ENCODE data around the gene ZFP3. TPM values are rescaled to one million over a fixed set of nuclear protein-coding genes. Genes with fewer than 3 reads are reported as not detected.
"Not testable (repeated sequence)": the region's sequence is repeated elsewhere in the genome, so short reads cannot be mapped to it uniquely, and the experiment has no call there.

Gene ZFP3
- total RNA-seq, 1 experiment from 2014 or later: 1.1 TPM

- no peak for DNase-seq (ENCODE audit: low spot score)
These were observed 60.6 kb downstream of the ZFP3 start for GRCh38 chr17:5138616-5139457.

GRCh38 chr17:5139458-5139732 lies 61.1 kb downstream of the ZFP3 start:
- no peak for DNase-seq (ENCODE audit: low spot score)

- not testable (repeated sequence) for DNase-seq (ENCODE audit: low spot score)
These were observed 64.6 kb downstream of the ZFP3 start for GRCh38 chr17:5142877-5143276.

Other genes starting within 250 kb of the ZFP3 start
- gene MINK1, start 245.1 kb upstream of the ZFP3 start, total RNA-seq (2014; rRNA removed; shearing (Covaris generic)): 31.4 and 31.6 TPM in 2 replicates
- 0.07 and 0.48 TPM in 2 replicates for gene C17orf107, start 178.9 kb upstream of the ZFP3 start, total RNA-seq (2014; rRNA removed; shearing (Covaris generic))
- gene CHRNE, start 175.4 kb upstream of the ZFP3 start, total RNA-seq (2014; rRNA removed; shearing (Covaris generic)): not detected in 2 replicates
- 0.17 TPM in 1 of 2 replicates, not detected in the other for gene GP1BA, start 146.2 kb upstream of the ZFP3 start, total RNA-seq (2014; rRNA removed; shearing (Covaris generic))
- 80.8 and 82.6 TPM in 2 replicates for gene SLC25A11, start 138.4 kb upstream of the ZFP3 start, total RNA-seq (2014; rRNA removed; shearing (Covaris generic))
- gene RNF167, start 138.2 kb upstream of the ZFP3 start, total RNA-seq (2014; rRNA removed; shearing (Covaris generic)): 48.2 and 49.2 TPM in 2 replicates
- gene PFN1, start 129.9 kb upstream of the ZFP3 start, total RNA-seq (2014; rRNA removed; shearing (Covaris generic)): 1,113 and 1,180 TPM in 2 replicates
- 4.0 and 12.3 TPM in 2 replicates for gene ENO3, start 127.3 kb upstream of the ZFP3 start, total RNA-seq (2014; rRNA removed; shearing (Covaris generic))
- gene SPAG7, start 110.7 kb upstream of the ZFP3 start, total RNA-seq (2014; rRNA removed; shearing (Covaris generic)): 74.4 and 90.6 TPM in 2 replicates
- gene CAMTA2, start 90.8 kb upstream of the ZFP3 start, total RNA-seq (2014; rRNA removed; shearing (Covaris generic)): 2.4 and 7.1 TPM in 2 replicates
- 0.88 and 1.5 TPM in 2 replicates for gene INCA1, start 80.9 kb upstream of the ZFP3 start, total RNA-seq (2014; rRNA removed; shearing (Covaris generic))
- 123 and 125 TPM in 2 replicates for gene KIF1C, start 80.5 kb upstream of the ZFP3 start, total RNA-seq (2014; rRNA removed; shearing (Covaris generic))
- gene SLC52A1, start 43.0 kb upstream of the ZFP3 start, total RNA-seq (2014; rRNA removed; shearing (Covaris generic)): 0.05 and 0.16 TPM in 2 replicates
- gene ZNF232, start 33.4 kb downstream of the ZFP3 start, total RNA-seq (2014; rRNA removed; shearing (Covaris generic)): not detected in 2 replicates
- 0.07 TPM in 1 of 2 replicates, not detected in the other for gene USP6, start 37.6 kb downstream of the ZFP3 start, total RNA-seq (2014; rRNA removed; shearing (Covaris generic))
- gene ZNF594, start 113.4 kb downstream of the ZFP3 start, total RNA-seq (2014; rRNA removed; shearing (Covaris generic)): 16.1 and 20.9 TPM in 2 replicates
- gene SCIMP, start 156.4 kb downstream of the ZFP3 start, total RNA-seq (2014; rRNA removed; shearing (Covaris generic)): not detected in 2 replicates
- gene RABEP1, start 203.8 kb downstream of the ZFP3 start, total RNA-seq (2014; rRNA removed; shearing (Covaris generic)): 54.0 and 60.9 TPM in 2 replicates